Hindlimb muscle (tissue), 1 donor: ENCODE data around the gene MEGF6. TPM values are rescaled to one million over a fixed set of nuclear protein-coding genes. Genes with fewer than 3 reads are reported as not detected.

ENCODE experiments used
- DNase-seq: peaks from one replicate; pipeline ENCODE4 v3.0.0-alpha.2; 2013
- polyA plus RNA-seq: library from polyadenylated mRNA; unstranded; fragments of 120-200 nt; gene quantifications from one replicate; pipeline ENCODE4 v1.2.1, GENCODE V29; 2013; ENCODE audit not compliant: insufficient read length

Gene MEGF6
- polyA plus RNA-seq, 1 donor, result 15.6 TPM

- DNase-seq, result no peak
Observed at GRCh38 chr1:3467096-3468036, 143.9 kb downstream of the MEGF6 start.

DNA sequence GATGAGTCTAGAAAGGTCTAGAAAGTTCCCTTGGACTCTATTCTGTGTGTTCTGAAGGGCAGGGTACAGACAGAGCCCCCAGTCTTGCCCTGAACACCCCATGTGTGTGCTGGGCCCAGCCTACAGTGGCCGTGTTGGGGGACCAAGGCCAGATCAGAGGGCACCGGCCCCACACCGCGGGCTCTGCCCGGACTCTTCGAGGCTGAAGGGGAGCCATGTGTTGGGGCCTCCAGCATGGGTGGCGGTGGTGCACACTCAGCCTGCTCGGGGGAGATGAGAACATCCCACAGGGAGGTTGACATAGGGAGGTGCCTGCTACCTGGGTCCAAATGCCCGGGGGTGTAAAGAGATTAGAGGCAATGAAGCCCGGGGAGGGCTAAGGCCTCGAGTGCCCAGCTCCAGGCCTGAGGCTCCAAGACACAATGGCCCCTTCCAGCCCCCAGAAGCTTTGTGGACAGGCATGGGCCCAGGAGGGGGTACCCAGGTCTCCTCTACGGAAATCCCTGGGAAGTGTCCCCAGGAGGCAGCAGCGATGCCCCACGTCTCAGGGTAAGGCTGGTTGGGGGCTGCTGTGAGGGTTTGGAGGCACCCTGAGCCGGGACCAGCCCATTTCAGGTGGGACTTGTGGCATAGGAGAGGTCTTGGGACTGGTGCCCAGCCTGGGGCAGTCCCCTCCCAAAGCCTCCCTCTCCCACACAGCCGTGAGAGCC is 144.8 kb downstream of the MEGF6 start:
- no peak for DNase-seq

- DNase-seq, result no peak
Observed at GRCh38 chr1:3465935-3466321, 145.4 kb downstream of the MEGF6 start.

- DNase-seq, result no peak
Observed at GRCh38 chr1:3465091-3465934, 146.0 kb downstream of the MEGF6 start.

DNA sequence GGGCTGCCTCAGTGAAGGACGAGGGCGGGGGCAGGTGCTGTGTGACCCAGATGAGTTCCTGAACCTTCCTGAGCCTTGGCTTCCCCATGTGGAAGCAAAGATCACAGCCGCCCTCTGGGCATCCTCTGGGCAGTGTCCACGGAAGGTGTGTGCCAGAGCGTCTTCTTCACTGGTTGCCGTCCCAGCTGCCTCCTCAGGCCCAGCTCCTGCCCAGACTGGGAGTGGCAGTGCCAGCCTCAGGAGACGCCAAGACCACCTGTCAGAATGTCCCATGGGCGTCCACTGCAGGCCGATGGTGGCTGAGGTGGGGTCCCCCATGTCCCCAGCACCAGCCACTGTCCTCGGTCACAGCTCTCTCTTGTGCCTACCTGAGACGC is 146.7 kb downstream of the MEGF6 start:
- no peak for DNase-seq

GRCh38 chr1:3463891-3464648 is 147.2 kb downstream of the MEGF6 start:
- no peak for DNase-seq

DNA sequence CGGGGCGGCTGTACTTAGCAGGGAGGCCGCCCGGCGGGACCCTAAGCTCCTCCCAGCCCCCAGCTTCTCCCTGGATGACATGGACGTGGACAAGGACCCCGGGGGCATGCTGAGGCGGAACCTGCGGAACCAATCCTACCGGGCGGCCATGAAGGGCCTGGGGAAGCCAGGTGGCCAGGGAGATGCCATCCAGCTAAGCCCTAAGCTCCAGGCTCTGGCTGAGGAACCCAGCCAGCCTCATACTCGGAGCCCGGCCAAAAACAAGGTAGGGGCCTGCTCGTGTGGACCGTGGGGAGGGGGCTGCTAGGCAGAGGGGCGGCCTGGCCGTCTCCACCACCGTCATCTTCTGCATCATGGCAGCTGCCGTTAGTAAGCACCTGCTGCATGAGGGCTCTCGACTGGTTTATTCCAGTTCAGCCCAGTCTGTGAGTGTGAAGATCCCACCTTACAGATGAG is 147.9 kb downstream of the MEGF6 start:
- no peak for DNase-seq

DNA sequence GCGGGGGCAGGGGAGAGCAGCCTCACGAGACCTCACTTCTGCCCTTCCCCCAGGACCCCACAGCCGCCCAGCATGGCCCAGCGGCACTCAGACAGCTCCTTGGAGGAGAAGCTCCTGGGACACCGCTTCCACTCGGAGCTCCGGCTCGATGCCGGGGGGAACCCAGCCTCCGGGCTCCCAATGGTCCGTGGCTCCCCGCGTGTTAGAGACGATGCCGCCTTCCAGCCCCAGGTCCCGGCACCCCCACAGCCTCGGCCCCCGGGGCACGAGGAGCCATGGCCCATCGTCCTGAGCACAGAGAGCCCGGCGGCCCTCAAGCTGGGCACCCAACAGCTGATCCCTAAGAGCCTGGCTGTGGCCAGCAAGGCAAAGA is 148.3 kb downstream of the MEGF6 start:
- no peak for DNase-seq

DNA sequence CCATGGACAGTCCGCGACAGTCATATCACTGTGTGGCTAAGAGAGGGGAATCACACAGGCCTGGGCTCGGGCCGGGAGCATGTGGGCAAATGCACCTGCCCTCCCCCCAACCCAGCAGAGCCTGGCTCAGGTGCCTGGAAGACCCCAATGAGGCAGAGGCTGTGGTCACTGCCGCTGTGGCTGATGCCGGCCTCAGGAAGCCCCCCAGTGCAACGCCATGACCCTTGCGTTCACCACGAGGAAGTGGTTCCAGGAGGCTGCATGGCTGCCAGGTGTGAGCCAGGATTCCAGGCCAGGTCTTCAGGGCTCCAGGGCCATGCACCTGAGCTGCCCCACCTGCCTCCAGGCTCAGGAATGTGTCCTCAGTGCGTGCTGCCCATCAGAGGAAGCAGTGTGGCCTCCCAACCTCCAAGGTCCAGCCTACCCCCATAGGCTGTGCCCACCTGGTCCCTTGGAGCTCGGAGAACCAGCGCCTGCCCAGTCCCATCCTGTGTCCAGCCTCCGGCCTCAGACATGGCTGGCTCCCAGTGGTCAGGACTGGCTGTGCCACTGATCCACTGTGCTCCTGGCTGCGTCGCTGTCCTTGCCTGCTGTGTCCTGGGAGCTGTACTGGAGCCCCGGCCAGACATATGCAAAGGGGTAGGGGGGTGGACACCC is 148.8 kb downstream of the MEGF6 start:
- no peak for DNase-seq

- no peak for DNase-seq
Observed at GRCh38 chr1:3461934-3462275, 149.4 kb downstream of the MEGF6 start.

DNA sequence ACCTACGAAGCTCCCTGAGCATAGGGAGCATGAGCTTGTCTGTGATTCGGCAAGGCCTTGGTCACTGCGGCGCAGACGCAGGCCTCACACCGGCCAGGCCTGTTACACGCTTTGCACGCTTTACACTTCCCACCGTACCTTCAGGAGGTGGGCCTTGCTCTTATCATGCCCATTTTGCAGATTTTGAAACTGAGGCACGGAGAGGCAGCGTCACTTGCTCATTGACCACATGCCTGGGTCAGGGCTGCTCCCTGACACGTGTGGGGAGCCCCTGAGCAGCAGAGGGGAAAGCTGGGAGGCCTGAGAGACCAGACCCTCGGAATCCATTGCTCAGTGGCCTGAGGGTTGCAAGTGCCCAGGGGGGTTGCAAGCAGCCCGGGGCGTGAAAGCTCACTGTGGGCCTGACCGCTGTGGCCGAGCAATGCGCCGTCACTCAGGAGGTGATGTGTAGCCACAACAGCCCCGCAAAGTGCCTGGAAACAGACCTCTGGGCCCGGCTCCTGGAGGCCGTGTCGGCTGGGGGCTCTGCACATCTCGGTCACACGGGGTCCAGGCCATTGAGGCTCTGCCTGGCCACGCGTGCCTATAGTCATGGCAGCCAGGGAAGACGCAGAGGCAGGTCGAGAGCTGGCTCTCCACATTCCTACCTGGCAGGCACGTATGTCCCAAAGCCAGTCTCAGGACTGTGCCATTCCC is 149.9 kb downstream of the MEGF6 start:
- DNase-seq, result no peak

GRCh38 chr1:3460672-3461131 is 150.6 kb downstream of the MEGF6 start:
- no peak for DNase-seq

DNA sequence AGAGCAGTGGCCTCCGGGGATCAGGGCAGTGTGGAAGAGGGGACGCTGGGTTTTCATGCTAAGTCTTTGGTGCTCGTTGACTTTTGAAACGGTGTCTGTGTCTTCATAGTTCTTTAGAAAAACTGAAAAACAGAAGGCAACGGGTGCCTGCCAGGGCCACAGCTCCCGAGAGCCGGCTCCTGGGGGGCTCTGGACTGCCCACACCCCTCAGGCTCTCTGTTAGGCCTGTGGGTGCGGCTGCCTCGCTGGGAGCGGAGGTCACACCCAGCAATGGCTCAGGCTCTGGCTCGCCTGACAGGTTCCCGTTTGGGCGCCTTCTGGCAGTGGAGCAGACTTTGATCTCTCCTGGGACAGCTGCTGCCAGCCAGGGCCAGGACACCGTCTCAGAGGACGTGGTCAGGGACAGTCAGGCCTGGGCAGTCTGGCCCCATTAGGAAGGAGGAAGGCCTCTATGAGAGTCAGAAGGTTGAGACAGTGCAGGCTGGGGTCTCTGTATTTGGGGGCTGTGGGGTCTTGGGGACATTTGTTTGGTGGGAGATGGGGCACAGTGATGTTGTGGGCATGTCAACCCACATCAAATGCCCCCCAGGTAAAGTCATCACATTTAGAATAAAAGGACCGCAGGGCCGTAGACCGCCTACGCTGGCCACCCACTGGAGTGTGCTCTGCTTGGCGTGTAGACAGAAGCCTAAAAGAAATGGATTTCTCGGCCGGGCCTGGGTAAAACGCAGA is 151.2 kb downstream of the MEGF6 start:
- no peak for DNase-seq

- no peak for DNase-seq
Observed at GRCh38 chr1:3459051-3459908, 152.0 kb downstream of the MEGF6 start.

GRCh38 chr1:3457910-3458883 is 153.1 kb downstream of the MEGF6 start:
- DNase-seq, result no peak

DNA sequence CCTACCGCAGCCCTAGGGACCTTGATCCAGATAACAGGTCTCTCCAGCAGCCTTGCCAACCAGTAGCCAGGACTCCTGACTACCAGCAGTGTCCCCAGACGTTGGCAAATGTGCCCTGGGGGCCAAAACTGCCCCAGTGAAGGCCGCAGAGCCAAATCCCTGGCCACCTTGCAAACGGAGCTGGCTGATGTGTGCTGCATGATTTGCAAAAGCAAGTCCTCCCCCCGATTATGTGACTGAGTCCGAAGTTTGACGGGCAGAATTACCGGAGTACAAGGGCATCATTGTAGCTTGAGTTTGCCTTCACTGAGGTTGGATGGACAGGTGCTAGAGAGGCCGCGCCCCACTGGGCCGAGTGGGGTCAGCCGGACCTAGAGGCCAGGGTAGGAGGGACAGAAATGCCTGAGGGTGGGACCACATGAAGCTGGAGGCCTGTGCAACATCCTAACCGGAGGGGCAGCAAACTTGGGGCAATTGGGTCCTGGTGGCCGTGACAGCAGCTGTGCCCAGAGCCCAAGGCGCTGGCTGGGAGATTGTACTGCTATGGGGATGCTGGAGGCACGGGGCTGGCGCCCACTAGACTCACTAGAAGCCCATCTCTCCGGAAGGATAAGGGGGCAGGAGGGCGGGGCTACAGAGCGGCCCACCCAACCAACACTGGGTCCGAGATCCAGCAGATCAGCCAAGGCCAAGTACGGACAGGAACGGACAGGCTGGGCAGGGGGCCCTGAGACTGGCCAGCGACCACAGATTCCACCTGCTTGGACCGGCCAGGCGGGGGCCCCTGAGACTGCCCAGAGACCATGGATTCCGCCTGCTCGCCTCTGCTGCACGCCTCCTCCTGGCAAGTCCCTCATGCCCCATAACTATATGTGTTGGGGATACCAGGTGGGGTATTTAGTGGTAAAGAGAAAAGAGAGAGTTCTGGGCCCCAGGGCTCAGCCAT is 154.1 kb downstream of the MEGF6 start:
- DNase-seq, result no peak

- no peak for DNase-seq
Observed at GRCh38 chr1:3456449-3456963, 154.8 kb downstream of the MEGF6 start.
